AG04450 (cell line): Measurements from ENCODE around the gene IMP3. TPM values are rescaled to one million over a fixed set of nuclear protein-coding genes. Genes with fewer than 3 reads are reported as not detected.

Experiments used
- CTCF ChIA-PET: fragments of 300-600, 350-600 bp; formaldehyde crosslinking; extraction: SDS; loops from one replicate; lab custom pipeline; 2022; ENCODE audit warnings: antibody characterized with exemption, inconsistent platforms; lab: Charles Lee
- POLR2A ChIA-PET: fragments of 350-600 bp; formaldehyde crosslinking; extraction: SDS; loops from one replicate; lab custom pipeline; 2021; ENCODE audit warnings: antibody characterized with exemption, inconsistent platforms; lab: Yijun Ruan, JAX
- DNase-seq: peaks from one replicate; pipeline ENCODE4 v3.0.0-alpha.2; 2011; ENCODE audit warnings: low read depth, low spot score
- H3K27ac ChIP-seq: one replicate; pipeline ENCODE4 v1.5.1; 2012; ENCODE audit warnings: low read depth, low read length, control low read depth
- H3K27me3 ChIP-seq: one replicate; pipeline ENCODE4 v1.6.0; 2012; ENCODE audit warnings: low read length; ENCODE audit not compliant: control insufficient read depth, insufficient read depth
- H3K4me3 ChIP-seq: 2 replicates; pipeline ENCODE4 v1.5.1; 2011; ENCODE audit warnings: mild to moderate bottlenecking, low read depth, low read length, control low read depth
- H3K9me3 ChIP-seq: 2 replicates; pipeline ENCODE4 v1.5.1; 2012; ENCODE audit warnings: low read length; ENCODE audit not compliant: control insufficient read depth, insufficient read depth
- polyA plus RNA-seq: library from polyadenylated mRNA; depleted of rRNA; stranded (reverse); fragments of >200 nt; gene quantifications from 2 replicates; pipeline ENCODE4 v1.2.3, GENCODE V29; 2011; rRNA removed
- TF ChIP-seq, protein P1 (sequence below): IDR thresholded peaks from 2 replicates; pipeline ENCODE4 v1.5.1; 2011; ENCODE audit warnings: low read depth, low read length, control low read depth, inconsistent platforms

Gene IMP3
- polyA plus RNA-seq, 1 experiment: 42.3 TPM

- no peak overlapping the region for H3K27ac ChIP-seq
- TF ChIP-seq, protein P1, sequence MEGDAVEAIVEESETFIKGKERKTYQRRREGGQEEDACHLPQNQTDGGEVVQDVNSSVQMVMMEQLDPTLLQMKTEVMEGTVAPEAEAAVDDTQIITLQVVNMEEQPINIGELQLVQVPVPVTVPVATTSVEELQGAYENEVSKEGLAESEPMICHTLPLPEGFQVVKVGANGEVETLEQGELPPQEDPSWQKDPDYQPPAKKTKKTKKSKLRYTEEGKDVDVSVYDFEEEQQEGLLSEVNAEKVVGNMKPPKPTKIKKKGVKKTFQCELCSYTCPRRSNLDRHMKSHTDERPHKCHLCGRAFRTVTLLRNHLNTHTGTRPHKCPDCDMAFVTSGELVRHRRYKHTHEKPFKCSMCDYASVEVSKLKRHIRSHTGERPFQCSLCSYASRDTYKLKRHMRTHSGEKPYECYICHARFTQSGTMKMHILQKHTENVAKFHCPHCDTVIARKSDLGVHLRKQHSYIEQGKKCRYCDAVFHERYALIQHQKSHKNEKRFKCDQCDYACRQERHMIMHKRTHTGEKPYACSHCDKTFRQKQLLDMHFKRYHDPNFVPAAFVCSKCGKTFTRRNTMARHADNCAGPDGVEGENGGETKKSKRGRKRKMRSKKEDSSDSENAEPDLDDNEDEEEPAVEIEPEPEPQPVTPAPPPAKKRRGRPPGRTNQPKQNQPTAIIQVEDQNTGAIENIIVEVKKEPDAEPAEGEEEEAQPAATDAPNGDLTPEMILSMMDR: no peak
- H3K9me3 ChIP-seq: no peaks in the 10 kb centered on the region
- no peak overlapping the region for H3K4me3 ChIP-seq
- no peaks in the 10 kb centered on the region for H3K27me3 ChIP-seq
- ChIA-PET CTCF (no interaction called here), POLR2A (no interaction called here)
- DNase-seq: no peak
These were observed 49.8 kb downstream of the IMP3 start for GRCh38 chr15:75590239-75590638.

Other genes starting within 250 kb of the IMP3 start
- 27.4 and 28.0 TPM in 2 replicates for gene SIN3A, start 188.5 kb downstream of the IMP3 start, polyA plus RNA-seq
- 49.6 TPM in 2 replicates for gene PTPN9, start 60.9 kb downstream of the IMP3 start, polyA plus RNA-seq
- 31.1 and 36.6 TPM in 2 replicates for gene SNUPN, start 14.5 kb downstream of the IMP3 start, polyA plus RNA-seq
- gene SNX33, start 7.7 kb upstream of the IMP3 start, polyA plus RNA-seq: 14.2 and 17.4 TPM in 2 replicates
- 5.8 and 8.4 TPM in 2 replicates for gene CSPG4, start 72.6 kb upstream of the IMP3 start, polyA plus RNA-seq
- gene UBE2Q2, start 203.2 kb upstream of the IMP3 start, polyA plus RNA-seq: 41.7 and 56.8 TPM in 2 replicates